HepG2 (cell line): ENCODE measurements around the gene SLC1A5. TPM values are rescaled to one million over a fixed set of nuclear protein-coding genes. Genes with fewer than 3 reads are reported as not detected.
A peak's percentile ranks its signal among the peaks of the same experiment; 100 is the strongest.

Experiments used
- ATAC-seq: fragments of 200-7000 bp; cut with Tn5 transposase; 3 replicates; pipeline ENCODE4 v1.9.1; 2020; ENCODE audit warnings: mild to moderate bottlenecking, moderate library complexity
- BruUV-seq: library from RNA; stranded (reverse); fragments of 400-500 nt; replicated peaks from 2 replicates; lab custom pipeline; 2021; lab: Mats Ljungman, UMichigan
- CTCF ChIA-PET: fragments of 300-600 bp; formaldehyde crosslinking; extraction: SDS; loops from one replicate; lab custom pipeline; 2021; ENCODE audit warnings: low total read pairs, inconsistent platforms, low intra/inter-chr PET ratio; lab: Yijun Ruan, JAX
- POLR2A ChIA-PET: fragments of 350-600 bp; sonication (Branson Sonifier 250); formaldehyde crosslinking; loops from one replicate; lab custom pipeline; 2020; ENCODE audit warnings: antibody characterized with exemption, inconsistent platforms; lab: Yijun Ruan, JAX
- DNase-seq: peaks from one replicate; pipeline ENCODE4 v3.0.0-alpha.2; 2015; ENCODE audit warnings: low spot score
- FAIRE-seq: peaks from 3 replicates; lab custom pipeline; 2011; peaks lifted over from hg19 to GRCh38; lab: Jason Lieb, UNC
- H2AFZ ChIP-seq: one replicate; pipeline ENCODE4 v1.6.1; 2011; ENCODE audit warnings: low read length, inconsistent platforms
- H3K27ac ChIP-seq: fragments of 300-600 bp; 3 replicates; pipeline ENCODE4 v1.8.0; 2011; ENCODE audit warnings: mixed run types, mild to moderate bottlenecking, mixed read lengths, low read length, inconsistent platforms; ENCODE audit not compliant: insufficient read depth; ENCODE audit errors: extremely low read length
- H3K27me3 ChIP-seq, 2 experiments: fragments of 200-600 bp in 1 of 2; 2 replicates in 1 of 2; 3 replicates in 1 of 2; pipeline versions ENCODE4 v1.6.0 to v1.8.0; 2011; ENCODE audit warnings: low read length in 2 of 2, mild to moderate bottlenecking in 2 of 2, moderate library complexity in 2 of 2, inconsistent platforms in 1 of 2; ENCODE audit not compliant: insufficient read depth in 2 of 2, control insufficient read depth in 1 of 2
- H3K36me3 ChIP-seq, 2 experiments: fragments of 200-600 bp in 1 of 2; replicated peaks in 1 of 2; 2 replicates in 1 of 2; 3 replicates in 1 of 2; pipeline versions ENCODE4 v1.5.1 to v1.8.0; 2011; ENCODE audit warnings: low read length in 2 of 2, inconsistent platforms in 1 of 2; ENCODE audit not compliant: insufficient read depth in 2 of 2, control insufficient read depth in 1 of 2
- H3K4me1 ChIP-seq: 2 replicates; pipeline ENCODE4 v1.5.1; 2012; ENCODE audit warnings: low read length, inconsistent platforms; ENCODE audit not compliant: insufficient read depth
- H3K4me2 ChIP-seq: 2 replicates; pipeline ENCODE4 v1.6.0; 2011; ENCODE audit warnings: low read depth, low read length, inconsistent platforms
- H3K4me3 ChIP-seq, 3 experiments: fragments of 200-600 bp in 1 of 3; sonication (generic), shearing (Covaris generic) in 1 of 3; replicated peaks in 1 of 3; 2 replicates each; pipeline ENCODE4 v1.5.1; 2011 to 2016; ENCODE audit warnings: low read length in 3 of 3, inconsistent platforms in 2 of 3, low read depth in 2 of 3, mild to moderate bottlenecking in 2 of 3, control low read depth in 1 of 3, mixed read lengths in 1 of 3; ENCODE audit not compliant: insufficient read depth in 1 of 3
- H3K79me2 ChIP-seq: one replicate; pipeline ENCODE4 v1.6.1; 2011; ENCODE audit warnings: low read length, inconsistent platforms; ENCODE audit not compliant: insufficient read depth
- H3K9ac ChIP-seq: 2 replicates; pipeline ENCODE4 v1.6.0; 2011; ENCODE audit warnings: mild to moderate bottlenecking, low read depth, low read length, inconsistent platforms; ENCODE audit not compliant: insufficient read depth
- H3K9me3 ChIP-seq: 2 replicates; pipeline ENCODE4 v1.5.1; 2012; ENCODE audit warnings: mild to moderate bottlenecking, low read length
- H4K20me1 ChIP-seq: 2 replicates; pipeline ENCODE4 v1.6.0; 2011; ENCODE audit warnings: inconsistent platforms, mild to moderate bottlenecking, low read length, moderate library complexity; ENCODE audit not compliant: insufficient read depth
- BORCS8-MEF2B ChIP-seq: sonication (generic); formaldehyde crosslinking; IDR thresholded peaks from 2 replicates; pipeline ENCODE4 v1.8.0; 2022; ENCODE audit warnings: mild to moderate bottlenecking, missing genetic modification reagents
- E2F2 ChIP-seq: sonication (generic); formaldehyde crosslinking; IDR thresholded peaks from 2 replicates; pipeline ENCODE4 v1.4.0; 2020; ENCODE audit warnings: missing genetic modification reagents, borderline replicate concordance
- HNRNPL ChIP-seq: fragments of 200-400 bp; formaldehyde crosslinking; IDR thresholded peaks from 2 replicates; pipeline ENCODE4 v1.6.1; 2017; ENCODE audit warnings: mild to moderate bottlenecking, low read depth, low read length
- MAF1 ChIP-seq: sonication (generic); formaldehyde crosslinking; IDR thresholded peaks from 2 replicates; pipeline ENCODE4 v1.5.0; 2020; ENCODE audit warnings: missing genetic modification reagents, borderline replicate concordance
- MTERF4 ChIP-seq: sonication (generic); formaldehyde crosslinking; IDR thresholded peaks from 2 replicates; pipeline ENCODE4 v1.8.0; 2023; ENCODE audit warnings: mild to moderate bottlenecking, missing genetic modification reagents
- MXD4 ChIP-seq: IDR thresholded peaks from 2 replicates; pipeline ENCODE4 v1.6.1; 2016; ENCODE audit warnings: mild to moderate bottlenecking, missing biosample characterization, missing genetic modification reagents
- NBN ChIP-seq: fragments of 450-650 bp; conservative IDR thresholded peaks from 2 replicates; pipeline ENCODE4 v1.6.1; 2017
- NCOA2 ChIP-seq: sonication (generic); formaldehyde crosslinking; IDR thresholded peaks from 2 replicates; pipeline ENCODE4 v1.8.0; 2022; ENCODE audit warnings: inconsistent platforms
- RBAK ChIP-seq: sonication (generic); formaldehyde crosslinking; IDR thresholded peaks from 2 replicates; pipeline ENCODE4 v1.5.1; 2020; ENCODE audit warnings: mild to moderate bottlenecking, missing genetic modification reagents
- RORA ChIP-seq: sonication (generic); formaldehyde crosslinking; IDR thresholded peaks from 2 replicates; pipeline ENCODE4 v1.5.0; 2020; ENCODE audit warnings: mild to moderate bottlenecking, missing genetic modification reagents, moderate library complexity
- RXRA ChIP-seq: sonication (generic); formaldehyde crosslinking; IDR thresholded peaks from 2 replicates; pipeline ENCODE4 v1.5.1; 2020; ENCODE audit warnings: missing genetic modification reagents
- SMAD3 ChIP-seq: sonication (generic); formaldehyde crosslinking; IDR thresholded peaks from 2 replicates; pipeline ENCODE4 v1.4.0; 2020; ENCODE audit warnings: missing genetic modification reagents
- TEF ChIP-seq: sonication (generic); formaldehyde crosslinking; IDR thresholded peaks from 2 replicates; pipeline ENCODE4 v1.5.0; 2020; ENCODE audit warnings: missing genetic modification reagents
- TFDP1 ChIP-seq: IDR thresholded peaks from 2 replicates; pipeline ENCODE4 v1.6.1; 2016; ENCODE audit warnings: missing compliant biosample characterization, missing genetic modification reagents, borderline replicate concordance
- TFE3 ChIP-seq: IDR thresholded peaks from 2 replicates; pipeline ENCODE4 v1.6.1; 2016
- THAP11 ChIP-seq: IDR thresholded peaks from 2 replicates; pipeline ENCODE4 v1.6.1; 2016; ENCODE audit warnings: missing biosample characterization, missing genetic modification reagents
- ZFP41 ChIP-seq: sonication (generic); formaldehyde crosslinking; IDR thresholded peaks from 2 replicates; pipeline ENCODE4 v1.4.0; 2020; ENCODE audit warnings: mild to moderate bottlenecking, missing genetic modification reagents, borderline replicate concordance
- ZNF724P ChIP-seq: sonication (generic); formaldehyde crosslinking; IDR thresholded peaks from 2 replicates; pipeline ENCODE4 v1.8.0; 2022; ENCODE audit warnings: missing genetic modification reagents, borderline replicate concordance
- ZZZ3 ChIP-seq: sonication (generic); formaldehyde crosslinking; IDR thresholded peaks from 2 replicates; pipeline ENCODE4 v1.4.0; 2020; ENCODE audit warnings: missing genetic modification reagents, mild to moderate bottlenecking, borderline replicate concordance
- WGBS: methylation state at CpG from one replicate; pipeline ENCODE4 v1.1.6; 2017; ENCODE audit warnings: low lambda C conversion rate; 5-methylcytosine and 5-hydroxymethylcytosine counted together
- in situ Hi-C: cut with HindIII; loops from 2 replicates; pipeline ENCODE4 v1.10.0; 2017; ENCODE audit warnings: low pct_unique_long_range_greater_than_20kb; ENCODE audit not compliant: extremely low pct_ligation_motif_present
- intact Hi-C: fragments of 100-400 bp; cut with micrococcal nuclease; formaldehyde crosslinking; loops from one replicate; pipeline ENCODE4 v1.10.0; 2022; ENCODE audit not compliant: unreplicated experiment
- polyA plus RNA-seq, 8 experiments: library from polyadenylated mRNA; depleted of rRNA in 3 of 8; stranded (reverse) in 7 of 8; unstranded in 1 of 8; fragments of >200 nt; fragmentation: Illumina TruSeq in 4 of 8; extraction: Trizol in 4 of 8; gene quantifications; 2 replicates each; pipeline versions ENCODE4 v1.2.1 to v1.2.3, GENCODE V29; 2011 to 2016; ENCODE audit warnings: low read depth in 4 of 8, missing spikeins in 1 of 8, mixed read lengths in 1 of 8; ENCODE audit not compliant: insufficient read depth in 1 of 8
- total RNA-seq, 5 experiments: library from RNA; depleted of rRNA; stranded (reverse); fragments of >200 nt; fragmentation: Illumina TruSeq; extraction: Trizol; gene quantifications; 2 replicates each; pipeline ENCODE4 v1.2.3, GENCODE V29; 2016; ENCODE audit warnings: low read depth in 1 of 5

SLC1A5 gene
- total and polyA plus RNA-seq, 2 of the 13 experiments (the other 11 are each of a cell fraction or from before 2014, with no cell fraction given): 120 to 159 TPM

- TF ChIP-seq RORA (no peak), HNRNPL (no peak), NBN (no peak), MAF1 (CRISPR knock-in tag) (no peak), BORCS8-MEF2B (CRISPR knock-in tag) (no peak), E2F2 (CRISPR knock-in tag) (no peak), RBAK (CRISPR knock-in tag) (no peak), ZNF724P (CRISPR knock-in tag) (no peak), ZZZ3 (CRISPR knock-in tag) (no peak)
Measured at GRCh38 chr19:46762245-46762890, 26.0 kb downstream of the SLC1A5 start (continued).

- intact Hi-C loops: no loop called here
- POLR2A ChIA-PET: no interaction called here
- Histone ChIP-seq H3K4me2 (0 out of 2 replicates have a peak overlapping the region, but pooled peaks have one; percentile 3), H3K27me3 (no peaks in the 10 kb centered on the region), H3K9me3 (no peaks in the 10 kb centered on the region), H3K79me2 (no peaks in the 10 kb centered on the region), H3K27ac (no peak overlapping the region), H2AFZ (no peak overlapping the region), H3K4me1 (peaks cover 56% of the 10 kb centered on the region), H3K36me3 (0 out of 5 replicates have a peak, but pooled peaks cover 0 to 4% of the 10 kb centered on the region in 2 experiments), H3K4me3 (no peak overlapping the region), H4K20me1 (no peaks in the 10 kb centered on the region), H3K9ac (no peak overlapping the region)
- ATAC-seq (no peak), FAIRE-seq (no peak), DNase-seq (peak; percentile 55)
- WGBS: 42% methylated on average over 5 of the region's 5 CpGs
- BruUV-seq: no TSS peak
- in situ Hi-C loops: no loop called here
- CTCF ChIA-PET: no interaction called here
- TF ChIP-seq NCOA2 (CRISPR knock-in tag): peak; percentile 54; the same call in 1 of the 2 replicates
- 0 out of 2 replicates have a peak, but pooled peaks have one; percentile 49 for TF ChIP-seq SMAD3 (CRISPR knock-in tag)
- peak; percentile 88; the same call in 1 of the 2 replicates for TF ChIP-seq TFDP1 (CRISPR knock-in tag)
- TF ChIP-seq MTERF4 (CRISPR knock-in tag): 0 out of 2 replicates have a peak, but pooled peaks have one; percentile 69
- TF ChIP-seq ZFP41 (CRISPR knock-in tag): no peak
- TF ChIP-seq TFE3 (CRISPR knock-in tag): peak; percentile 87
- peak; percentile 34; the same call in 1 of the 2 replicates for TF ChIP-seq THAP11
- peak; percentile 83 for TF ChIP-seq MXD4 (CRISPR knock-in tag)
- TF ChIP-seq RXRA: no peak
- no peak for TF ChIP-seq TEF
Measured at GRCh38 chr19:46761418-46761831, 27.0 kb downstream of the SLC1A5 start.
